Measurements from ENCODE around the gene ST7. TPM values are rescaled to one million over a fixed set of nuclear protein-coding genes. Genes with fewer than 3 reads are reported as not detected.

Gene ST7
- total and polyA plus RNA-seq, 2 experiments from 2014 or later = 9.9 to 18.3 TPM

GRCh38 chr7:116920359-116920758 is 32.9 kb upstream of the ST7 start (continued):
- no peak for TF ChIP-seq ETS1 (IDR thresholded peaks at IDR 0.05)
- no peak for TF ChIP-seq EZH2 (IDR thresholded peaks at IDR 0.05; ENCODE audit: low read depth, unreplicated experiment)
- TF ChIP-seq ZNF114 (CRISPR knock-in tag; IDR thresholded peaks at IDR 0.05) = no peak
- TF ChIP-seq POLR2AphosphoS5 (IDR thresholded peaks at IDR 0.05; ENCODE audit: low read depth) = no peak
- TF ChIP-seq CTCF (conservative IDR thresholded peaks at IDR 0.05; ENCODE audit: low read depth in 2 of 2) = no peak

- peaks cover 26% of the 10 kb centered on the region for H3K36me3 Mint-ChIP-seq (ENCODE audit: low read depth)
Measured at GRCh38 chr7:116922545-116922944, 30.8 kb upstream of the ST7 start.

More at GRCh38 chr7:116922545-116922944, 30.8 kb upstream of the ST7 start:
- Histone ChIP-seq H3K27ac (ENCODE audit: low read depth) (no peak overlapping the region), H2AFZ (no peak overlapping the region), H3K4me2 (no peak overlapping the region), H3K4me3 (no peak overlapping the region), H3K9me2 (ENCODE audit: insufficient read depth) (no peaks in the 10 kb centered on the region), H4K20me1 (replicated peaks; ENCODE audit: insufficient read depth) (peaks cover 6% of the 10 kb centered on the region; the same call in 1 of the 2 replicates), H3K36me3 (ENCODE audit: insufficient read depth) (peaks cover 10% of the 10 kb centered on the region), H3K27me3 (ENCODE audit: insufficient read depth) (no peaks in the 10 kb centered on the region), H3K4me1 (ENCODE audit: insufficient read depth) (peaks cover 4% of the 10 kb centered on the region), H3K79me2 (replicated peaks; ENCODE audit: insufficient read depth) (no peaks in the 10 kb centered on the region), H3F3A (replicated peaks; ENCODE audit: low read depth) (0 out of 2 replicates have a peak, but pooled peaks cover 4% of the 10 kb centered on the region)
- H3K4me3 Mint-ChIP-seq = no peak overlapping the region
- H3K27me3 Mint-ChIP-seq (ENCODE audit: insufficient read depth, low read depth, poor library complexity) = no peaks in the 10 kb centered on the region
- ATAC-seq (no peak), DNase-seq (ENCODE audit: low spot score) (no peak)
- no peak for TF ChIP-seq ZNF462 (CRISPR knock-in tag; IDR thresholded peaks at IDR 0.05)
- TF ChIP-seq POLR2AphosphoS5 (IDR thresholded peaks at IDR 0.05; ENCODE audit: low read depth) = no peak
- no peak for TF ChIP-seq CREB1 (CRISPR knock-in tag; IDR thresholded peaks at IDR 0.05; ENCODE audit: low read depth)
- H3K9me3 Mint-ChIP-seq = no peaks in the 10 kb centered on the region
- H3K4me1 Mint-ChIP-seq = peaks cover 2% of the 10 kb centered on the region
- H3K27ac Mint-ChIP-seq = no peak overlapping the region
